AML-193 (cell line): ENCODE measurements around the gene OPN1MW.
"Not testable (repeated sequence)": the region's sequence is repeated elsewhere in the genome, so short reads cannot be mapped to it uniquely, and the experiment has no call there.

ENCODE experiments used
- DNase-seq, 2 experiments: peaks; one replicate each; lab custom pipeline; 2025; lab: John Stamatoyannopoulos, UW

OPN1MW gene

DNA sequence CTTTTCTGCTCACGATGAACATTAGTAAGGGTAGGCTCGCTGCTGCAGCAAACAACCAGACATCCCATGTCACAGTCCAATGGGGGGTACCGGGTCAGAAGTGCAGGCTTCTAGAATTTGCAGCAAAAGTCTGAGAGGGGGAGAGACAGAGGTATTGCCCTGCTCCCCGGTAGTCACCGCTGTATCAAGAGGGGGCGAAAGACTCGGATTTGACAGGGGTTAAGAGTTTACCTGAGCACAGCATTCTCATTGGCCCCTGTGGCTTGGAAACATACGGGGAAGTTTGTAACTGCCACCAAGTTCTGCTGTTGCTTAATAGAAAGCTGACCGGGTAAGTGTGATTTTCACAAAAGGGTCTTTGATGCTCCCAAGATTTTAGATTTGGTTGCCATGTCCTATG, 28.7 kb downstream of the OPN1MW start:
- DNase-seq: not testable (repeated sequence)

DNA sequence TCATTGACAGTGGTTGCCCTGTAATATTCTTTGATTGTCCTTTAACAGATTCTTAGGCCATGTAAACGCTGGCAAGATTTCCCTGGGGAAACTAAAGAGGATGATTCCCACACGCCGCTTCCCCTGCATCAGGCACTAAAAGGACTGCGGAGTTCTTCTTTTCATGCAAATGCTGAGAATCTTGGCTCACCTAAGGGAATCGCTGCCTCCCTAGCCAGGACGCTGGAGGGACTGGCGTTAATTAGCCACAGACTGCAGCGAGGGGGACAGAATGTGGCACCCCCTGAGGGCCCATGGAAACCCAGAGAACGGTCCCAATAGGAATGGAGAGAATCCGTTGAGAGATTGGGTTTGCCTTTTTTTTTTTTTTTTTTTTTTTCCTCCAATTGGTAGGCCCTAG, 29.1 kb downstream of the OPN1MW start:
- DNase-seq: not testable (repeated sequence)

DNA sequence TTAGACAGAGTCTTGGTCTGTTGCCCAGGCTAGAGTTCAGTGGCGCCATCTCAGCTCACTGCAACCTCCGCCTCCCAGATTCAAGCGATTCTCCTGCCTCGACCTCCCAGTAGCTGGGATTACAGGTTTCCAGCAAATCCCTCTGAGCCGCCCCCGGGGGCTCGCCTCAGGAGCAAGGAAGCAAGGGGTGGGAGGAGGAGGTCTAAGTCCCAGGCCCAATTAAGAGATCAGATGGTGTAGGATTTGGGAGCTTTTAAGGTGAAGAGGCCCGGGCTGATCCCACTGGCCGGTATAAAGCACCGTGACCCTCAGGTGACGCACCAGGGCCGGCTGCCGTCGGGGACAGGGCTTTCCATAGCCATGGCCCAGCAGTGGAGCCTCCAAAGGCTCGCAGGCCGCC, 37.1 kb downstream of the OPN1MW start, which contains the start of gene OPN1MW2:
Gene OPN1MW2, plus strand, starts transcription at position 301 of the 400 bp plus-strand sequence. Its CDS starts 60 bp downstream, at position 361.
- not testable (repeated sequence) for DNase-seq

DNA sequence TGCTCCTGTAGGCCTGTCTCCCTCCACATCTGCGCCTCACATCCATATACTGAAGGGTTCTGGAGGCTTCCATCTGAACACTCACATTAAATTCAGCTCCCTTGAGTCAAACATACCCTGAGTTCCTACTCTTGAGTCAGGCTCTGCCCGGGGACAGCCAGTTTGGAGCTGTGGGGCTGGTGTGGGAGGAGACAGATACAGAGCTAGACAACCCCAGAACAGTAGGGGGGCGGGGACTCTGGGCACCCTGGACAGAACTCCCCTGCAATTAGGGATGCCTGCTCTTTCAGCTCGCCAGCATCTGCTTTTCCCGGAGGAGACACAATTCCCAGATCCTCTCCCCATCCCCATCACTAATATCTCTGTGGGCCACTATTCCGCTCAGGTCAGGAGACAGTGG, 42.9 kb downstream of the OPN1MW start:
- DNase-seq: not testable (repeated sequence)

DNA sequence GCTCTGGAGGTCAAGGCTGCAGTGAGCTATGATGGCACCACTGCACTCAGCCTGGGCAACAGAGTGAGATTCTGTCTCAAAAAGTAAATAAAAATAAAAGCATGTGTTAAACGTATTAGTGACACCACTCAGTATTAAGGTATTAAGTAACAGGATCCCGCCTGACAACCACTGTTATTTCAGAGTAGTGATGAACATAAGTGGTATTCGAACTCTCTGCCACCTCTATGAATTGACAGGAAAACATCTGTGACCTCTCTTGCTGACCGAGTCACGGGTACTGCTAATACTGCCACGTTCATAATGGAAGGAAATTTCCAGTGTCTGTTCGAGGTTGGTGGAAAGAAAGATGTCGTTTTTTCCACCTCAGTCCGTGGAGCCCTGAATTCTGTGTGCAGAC, 44.3 kb downstream of the OPN1MW start:
- not testable (repeated sequence) for DNase-seq

DNA sequence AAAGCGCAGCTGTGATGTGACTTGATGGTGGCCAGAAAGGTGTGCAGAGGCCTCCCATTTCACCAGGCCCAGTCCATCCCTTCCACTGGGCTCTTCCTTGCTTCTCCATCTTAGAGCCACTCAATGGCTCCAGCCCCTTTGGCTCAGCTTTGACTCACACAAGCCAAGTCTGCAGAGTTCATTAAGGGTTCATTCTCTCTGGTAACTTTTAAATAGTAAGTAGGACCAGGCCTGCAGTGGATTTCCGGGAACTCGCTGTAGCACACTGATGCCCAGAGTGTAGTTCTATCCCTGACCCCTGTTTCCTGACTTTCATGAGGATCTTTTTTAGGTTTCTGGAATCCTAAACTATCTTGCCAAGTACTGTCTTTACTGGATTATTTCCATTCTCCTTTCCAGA, 49.0 kb downstream of the OPN1MW start:
- not testable (repeated sequence) for DNase-seq

DNA sequence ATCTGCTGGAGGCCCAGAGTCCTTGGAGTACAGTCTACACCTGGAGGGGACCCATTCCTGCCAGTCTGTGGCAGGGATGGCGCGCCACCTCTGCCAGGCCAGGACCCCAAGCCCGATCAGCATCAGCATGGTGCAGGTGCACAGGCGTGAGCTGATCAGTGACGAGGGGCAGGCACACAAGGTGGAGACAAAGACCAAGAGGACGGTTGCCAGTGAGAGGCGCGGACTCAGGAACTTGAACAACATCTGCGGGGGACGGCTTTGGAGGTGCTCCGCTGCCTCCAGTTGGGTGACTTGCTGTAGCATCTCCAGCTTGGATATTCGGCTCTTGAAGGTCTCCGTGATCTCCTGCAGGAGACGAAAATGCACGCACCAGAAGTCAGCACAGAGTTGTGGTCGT, 51.2 kb downstream of the OPN1MW start:
- not testable (repeated sequence) for DNase-seq

DNA sequence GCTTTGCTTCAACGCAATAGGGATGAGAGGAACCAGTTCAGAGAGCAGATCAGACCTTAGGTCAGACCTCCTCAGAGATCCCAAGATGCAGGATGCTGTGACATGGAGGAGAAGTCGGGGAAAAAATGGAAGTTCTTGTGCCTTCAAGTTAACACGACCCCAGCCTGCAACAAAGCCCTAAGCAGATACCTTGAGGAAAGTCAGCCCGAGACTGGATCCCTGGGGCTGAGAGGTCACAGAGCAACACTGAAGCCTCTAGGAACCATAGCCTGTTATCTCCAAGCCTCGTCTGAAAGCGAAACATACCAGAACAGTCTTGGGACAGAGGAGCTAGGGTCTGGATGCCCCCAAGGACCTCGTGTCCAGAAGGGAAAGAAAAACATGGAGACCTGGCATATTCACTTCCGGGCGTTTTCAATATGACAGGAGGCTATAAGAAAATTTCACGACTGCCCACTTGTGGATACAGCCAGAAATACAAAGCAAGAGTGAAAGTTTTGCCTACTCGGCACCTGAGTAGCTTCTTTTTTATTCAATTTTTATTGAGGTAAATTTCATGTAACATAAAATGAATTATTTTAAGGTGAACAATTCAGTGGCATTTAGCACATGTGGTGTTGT, 56.7 kb downstream of the OPN1MW start:
- not testable (repeated sequence) for DNase-seq

DNA sequence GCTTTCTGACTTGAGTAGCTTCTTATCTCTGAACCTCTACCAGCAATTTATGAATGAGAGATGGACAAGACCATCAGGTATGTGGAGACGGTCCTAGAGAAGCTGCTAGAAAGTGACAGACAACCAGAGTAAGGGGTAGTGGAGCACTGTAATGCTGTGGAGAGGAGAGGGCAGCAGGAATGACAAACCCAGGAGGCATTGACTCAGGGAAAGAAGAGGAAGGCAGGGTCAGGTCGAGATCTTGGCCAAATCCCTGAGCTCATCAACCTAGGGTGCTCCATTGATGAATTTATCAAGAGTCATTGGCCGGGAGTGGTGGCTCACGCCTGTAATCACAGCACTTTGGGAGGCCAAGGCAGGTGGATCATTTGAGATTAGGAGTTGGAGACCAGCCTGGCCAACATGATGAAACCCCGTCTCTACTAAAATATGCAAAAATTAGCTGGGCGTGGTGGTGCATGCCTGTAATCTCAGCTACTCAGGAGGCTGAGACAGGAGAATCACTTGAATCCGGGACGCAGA, 57.6 kb downstream of the OPN1MW start:
- not testable (repeated sequence) for DNase-seq
